Thyroid gland (tissue), 4 donors: ENCODE measurements around the gene PLAGL2. TPM values are rescaled to one million over a fixed set of nuclear protein-coding genes. Genes with fewer than 3 reads are reported as not detected.
"Not testable (repeated sequence)": the region's sequence is repeated elsewhere in the genome, so short reads cannot be mapped to it uniquely, and the experiment has no call there.

Experiments used
- DNase-seq, 2 donors: peaks; one replicate each; pipeline ENCODE4 v3.0.0-alpha.2; 2019
- H3K27ac ChIP-seq, 3 donors: fragments of 200-600 bp; sonication (generic); 1 replicate in 2 of 3; 2 replicates in 1 of 3; pipeline ENCODE4 v1.5.1; 2016 to 2019; ENCODE audit warnings: mild to moderate bottlenecking in 1 of 3, moderate library complexity in 1 of 3
- H3K27me3 ChIP-seq: fragments of 200-600 bp; sonication (generic); one replicate; pipeline ENCODE4 v1.5.1; 2019
- H3K36me3 ChIP-seq, 2 donors: fragments of 200-600 bp; sonication (generic); one replicate each; pipeline ENCODE4 v1.5.1; 2016 to 2019
- H3K4me1 ChIP-seq, 2 donors: fragments of 200-600 bp; sonication (generic); one replicate each; pipeline ENCODE4 v1.5.1; 2017 to 2019
- H3K4me3 ChIP-seq, 3 donors: fragments of 200-600 bp; sonication (generic); replicated peaks in 1 of 3; 1 replicate in 2 of 3; 2 replicates in 1 of 3; pipeline ENCODE4 v1.5.1; 2016; ENCODE audit warnings: mild to moderate bottlenecking in 1 of 3
- H3K9me3 ChIP-seq: fragments of 200-600 bp; sonication (generic); one replicate; pipeline ENCODE4 v1.5.1; 2017
- POLR2A ChIP-seq, 2 donors: fragments of 450-650 bp; IDR thresholded peaks; one replicate each; pipeline ENCODE4 v1.6.1; 2017; ENCODE audit warnings: antibody characterized with exemption in 2 of 2, mild to moderate bottlenecking in 2 of 2, moderate library complexity in 1 of 2
- WGBS, 2 donors: methylation state at CpG; one replicate each; pipeline ENCODE4 v1.1.5; 2017; 5-methylcytosine and 5-hydroxymethylcytosine counted together
- intact Hi-C: fragments of 100-400 bp; cut with DNase I; formaldehyde crosslinking; loops from one replicate; pipeline ENCODE4 v1.15.1; 2023
- total RNA-seq, 4 donors: library from RNA; depleted of rRNA; stranded (reverse); fragments of >200 nt; gene quantifications; one replicate each; pipeline ENCODE4 v1.2.3, GENCODE V29; 2016
- TF ChIP-seq, protein P1 (sequence below), 6 experiments: fragments of 200-600 bp in 3 of 6; fragments of 450-650 bp in 3 of 6; sonication (generic) in 3 of 6; IDR thresholded peaks; one replicate each; pipeline ENCODE4 v1.5.1; 2016 to 2019; ENCODE audit warnings: antibody characterized with exemption in 6 of 6, mild to moderate bottlenecking in 2 of 6, inconsistent platforms in 1 of 6, moderate library complexity in 1 of 6

PLAGL2 gene
- total RNA-seq, 4 donors from 2014 or later, result 6.5 to 11.7 (median 7.3) TPM

DNA sequence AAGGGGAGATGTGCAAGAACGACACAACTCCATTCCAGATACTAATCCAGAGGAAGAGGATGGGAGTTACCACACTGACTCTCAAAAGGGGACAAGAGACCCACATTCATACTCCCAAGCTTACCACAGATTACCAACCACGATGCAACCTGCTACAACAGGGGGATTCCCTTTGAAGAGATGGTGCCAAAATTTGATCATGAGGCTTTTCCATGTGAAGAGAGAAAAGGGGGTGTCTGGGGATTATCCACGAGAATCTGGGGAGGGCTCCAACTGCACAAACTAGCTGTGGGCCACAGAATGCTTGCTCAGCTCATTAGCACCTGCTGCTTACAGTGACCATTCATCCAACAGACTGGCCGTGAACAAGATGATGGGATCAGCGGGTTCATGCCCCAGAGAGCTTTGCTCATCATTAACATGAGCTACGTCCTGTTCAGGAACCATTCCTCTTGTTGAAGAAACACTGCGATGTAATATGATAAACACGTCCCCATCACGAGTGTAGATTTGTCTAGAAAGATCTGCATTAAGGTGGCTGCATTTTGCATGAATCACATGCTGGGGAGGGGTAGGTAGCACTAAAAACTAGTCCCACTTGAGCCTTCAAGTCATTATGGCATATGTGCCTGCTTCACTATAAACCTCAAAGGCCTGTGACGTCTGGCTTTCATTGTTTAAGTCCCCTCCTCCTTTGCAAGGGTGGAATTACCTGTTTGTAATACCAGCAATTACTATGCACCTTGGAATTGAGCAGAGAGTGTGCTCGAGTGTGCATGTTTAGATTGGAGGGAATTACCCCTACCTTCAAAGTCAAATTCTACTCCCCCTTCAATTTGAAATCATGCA is 4.0 kb downstream of the PLAGL2 start:
- H3K4me1 ChIP-seq, result peaks cover 45 to 58% of the 10 kb centered on the region in 2 donors

DNA sequence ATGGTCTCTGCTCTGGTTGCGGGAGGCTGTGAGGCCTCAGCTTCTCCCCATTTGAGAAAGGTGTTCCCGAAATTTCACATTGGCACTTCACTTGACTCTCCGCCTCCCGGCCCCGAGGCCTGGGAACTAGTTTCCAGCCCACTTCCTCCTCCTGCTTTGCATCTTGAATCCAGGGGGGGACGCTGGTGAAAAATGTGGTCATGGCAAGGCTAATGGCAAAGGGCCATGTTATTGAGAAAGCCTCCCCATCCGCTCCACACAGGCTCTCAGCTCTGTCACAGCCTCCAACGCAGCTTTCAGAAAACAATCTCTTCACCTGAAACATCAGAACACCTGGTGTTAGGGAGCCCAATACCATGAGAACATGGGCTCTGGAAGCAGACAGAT is 5.6 kb downstream of the PLAGL2 start:
- 85 to 89% methylated on average over 8 of the region's 8 CpGs for WGBS, 2 donors
- intact Hi-C loops, result loop anchor here (10.0 kb wide), 2 partner anchors 87 to 253 kb away; no protein-coding TSS in a partner anchor
- no peak for TF ChIP-seq POLR2A (IDR thresholded peaks at IDR 0.05)
- TF ChIP-seq, protein P1, sequence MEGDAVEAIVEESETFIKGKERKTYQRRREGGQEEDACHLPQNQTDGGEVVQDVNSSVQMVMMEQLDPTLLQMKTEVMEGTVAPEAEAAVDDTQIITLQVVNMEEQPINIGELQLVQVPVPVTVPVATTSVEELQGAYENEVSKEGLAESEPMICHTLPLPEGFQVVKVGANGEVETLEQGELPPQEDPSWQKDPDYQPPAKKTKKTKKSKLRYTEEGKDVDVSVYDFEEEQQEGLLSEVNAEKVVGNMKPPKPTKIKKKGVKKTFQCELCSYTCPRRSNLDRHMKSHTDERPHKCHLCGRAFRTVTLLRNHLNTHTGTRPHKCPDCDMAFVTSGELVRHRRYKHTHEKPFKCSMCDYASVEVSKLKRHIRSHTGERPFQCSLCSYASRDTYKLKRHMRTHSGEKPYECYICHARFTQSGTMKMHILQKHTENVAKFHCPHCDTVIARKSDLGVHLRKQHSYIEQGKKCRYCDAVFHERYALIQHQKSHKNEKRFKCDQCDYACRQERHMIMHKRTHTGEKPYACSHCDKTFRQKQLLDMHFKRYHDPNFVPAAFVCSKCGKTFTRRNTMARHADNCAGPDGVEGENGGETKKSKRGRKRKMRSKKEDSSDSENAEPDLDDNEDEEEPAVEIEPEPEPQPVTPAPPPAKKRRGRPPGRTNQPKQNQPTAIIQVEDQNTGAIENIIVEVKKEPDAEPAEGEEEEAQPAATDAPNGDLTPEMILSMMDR (IDR thresholded peaks at IDR 0.05), result no peak
- H3K27me3 ChIP-seq, result no peaks in the 10 kb centered on the region
- H3K36me3 ChIP-seq, result peaks cover 20 to 27% of the 10 kb centered on the region in 2 donors
- no peak overlapping the region for H3K4me3 ChIP-seq
- H3K9me3 ChIP-seq, result no peaks in the 10 kb centered on the region
- DNase-seq, result no peak
- H3K4me1 ChIP-seq, result peaks cover 43 to 52% of the 10 kb centered on the region in 2 donors
- H3K27ac ChIP-seq, result no peak overlapping the region

More for the DNA sequence above, 4.0 kb downstream of the PLAGL2 start:
- H3K36me3 ChIP-seq, result peaks cover 14 to 20% of the 10 kb centered on the region in 2 donors
- TF ChIP-seq, protein P1 (IDR thresholded peaks at IDR 0.05), result no peak
- TF ChIP-seq POLR2A (IDR thresholded peaks at IDR 0.05), result no peak
- no peak overlapping the region for H3K4me3 ChIP-seq
- H3K27me3 ChIP-seq, result no peaks in the 10 kb centered on the region
- no peaks in the 10 kb centered on the region for H3K9me3 ChIP-seq
- peak overlapping the region; percentile 79 to 90 (median 87) for H3K27ac ChIP-seq
- no peak for DNase-seq
- WGBS, 2 donors, result 58% methylated on average over 11 of the region's 11 CpGs
- intact Hi-C loops, result loop anchor here (10.0 kb wide), 2 partner anchors 89 to 251 kb away; no protein-coding TSS in a partner anchor

DNA sequence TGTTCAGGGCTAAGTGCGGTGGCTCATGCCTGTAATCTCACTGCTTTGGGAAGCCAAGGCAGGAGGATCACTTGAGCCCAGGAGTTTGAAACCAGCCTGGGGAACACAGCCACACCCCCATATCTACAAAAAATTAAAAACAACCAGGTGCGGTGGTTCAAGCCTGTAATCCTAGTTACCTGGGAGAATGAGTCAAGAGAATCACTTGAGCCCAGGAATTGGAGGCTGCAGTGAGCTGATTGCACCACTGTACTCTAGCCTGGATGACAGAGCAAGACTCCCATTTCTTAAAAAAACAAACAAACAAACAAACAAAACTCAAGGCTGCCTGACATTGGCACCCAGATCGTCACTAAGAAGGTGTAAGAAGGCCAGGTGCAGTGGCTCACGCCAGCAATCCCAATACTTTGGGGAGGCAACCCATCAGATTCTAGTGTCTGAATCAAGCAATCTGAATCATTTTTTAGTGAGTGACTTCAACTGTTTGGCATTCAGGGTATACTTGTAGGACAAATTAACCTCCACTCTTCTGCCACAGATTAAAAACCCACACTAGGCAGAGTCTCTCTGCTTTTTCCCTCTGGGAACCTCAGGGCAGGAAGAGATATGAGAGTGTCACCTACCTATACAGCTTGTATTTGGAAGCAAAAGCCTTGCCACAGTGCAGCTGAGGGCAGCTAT is 6.1 kb downstream of the PLAGL2 start:
- no peaks in the 10 kb centered on the region for H3K9me3 ChIP-seq
- no peak for DNase-seq
- intact Hi-C loops, result loop anchor here (10.0 kb wide), 2 partner anchors 87 to 253 kb away; no protein-coding TSS in a partner anchor
- 92 to 96% methylated on average over 4 of the region's 4 CpGs for WGBS, 2 donors
- H3K4me1 ChIP-seq, result peaks cover 38 to 49% of the 10 kb centered on the region in 2 donors
- TF ChIP-seq POLR2A (IDR thresholded peaks at IDR 0.05), result no peak
- H3K27me3 ChIP-seq, result no peaks in the 10 kb centered on the region
- no peak overlapping the region for H3K4me3 ChIP-seq
- H3K27ac ChIP-seq, result no peak overlapping the region
- H3K36me3 ChIP-seq, result peaks cover 25 to 32% of the 10 kb centered on the region in 2 donors

DNA sequence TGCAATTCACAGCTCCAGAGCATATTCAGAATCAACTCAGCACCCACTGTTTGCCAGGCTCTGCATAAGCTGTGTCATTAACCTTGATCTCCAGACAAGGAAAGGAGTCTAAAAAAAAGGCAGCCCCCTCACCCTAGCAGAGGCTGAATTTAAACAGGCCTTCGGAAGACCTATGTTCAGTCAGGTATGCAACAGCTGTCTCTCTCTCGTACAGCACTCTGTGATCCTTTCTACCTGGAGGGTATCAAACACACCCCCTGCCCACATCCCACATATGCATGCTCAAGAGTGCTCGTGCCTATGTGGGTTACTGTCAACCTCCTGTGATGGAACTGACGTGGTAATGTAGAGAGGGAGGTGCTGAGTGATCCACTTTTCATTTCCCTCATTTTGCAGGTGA is 8.5 kb downstream of the PLAGL2 start:
- TF ChIP-seq, protein P1 (IDR thresholded peaks at IDR 0.05), result no peak
- TF ChIP-seq POLR2A (IDR thresholded peaks at IDR 0.05), result no peak
- H3K9me3 ChIP-seq, result no peaks in the 10 kb centered on the region
- H3K4me1 ChIP-seq, result peaks cover 14 to 25% of the 10 kb centered on the region in 2 donors
- H3K27ac ChIP-seq, result peak overlapping the region in 1 of 3 donors; percentile 8
- intact Hi-C loops, result no loop called here
- H3K27me3 ChIP-seq, result no peaks in the 10 kb centered on the region
- peaks cover 38 to 43% of the 10 kb centered on the region in 2 donors for H3K36me3 ChIP-seq
- no peak for DNase-seq
- 93 to 95% methylated on average over 4 of the region's 4 CpGs for WGBS, 2 donors
- no peak overlapping the region for H3K4me3 ChIP-seq

DNA sequence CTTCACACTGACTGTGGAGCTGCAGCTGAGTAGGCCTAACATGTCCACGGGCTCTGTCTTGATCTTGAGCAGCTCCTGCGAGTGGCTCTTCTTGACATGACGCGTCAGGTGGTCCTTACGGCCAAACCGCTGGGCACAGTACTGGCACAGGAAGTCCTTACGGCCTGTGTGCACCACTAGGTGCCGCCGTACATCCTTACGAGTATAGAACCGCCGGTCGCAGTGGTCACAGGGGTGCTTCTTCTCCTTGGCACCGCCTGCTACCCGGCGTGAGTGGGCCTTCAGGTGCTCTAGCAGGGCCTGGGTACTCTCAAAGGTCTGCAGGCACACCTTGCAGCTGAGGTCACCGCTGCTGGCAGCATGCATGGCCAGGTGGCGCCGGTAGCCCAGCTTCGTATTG is 10.4 kb downstream of the PLAGL2 start:
- H3K9me3 ChIP-seq, intact Hi-C loops, H3K27me3 ChIP-seq, H3K27ac ChIP-seq, H3K4me3 ChIP-seq, DNase-seq: not testable (repeated sequence)
- H3K36me3 ChIP-seq, result peaks cover 38 to 43% of the 10 kb centered on the region in 2 donors
- 93 to 96% methylated on average over 8 to 16 of the region's 20 CpGs for WGBS, 2 donors
- H3K4me1 ChIP-seq, result peaks cover 8 to 20% of the 10 kb centered on the region in 2 donors

DNA sequence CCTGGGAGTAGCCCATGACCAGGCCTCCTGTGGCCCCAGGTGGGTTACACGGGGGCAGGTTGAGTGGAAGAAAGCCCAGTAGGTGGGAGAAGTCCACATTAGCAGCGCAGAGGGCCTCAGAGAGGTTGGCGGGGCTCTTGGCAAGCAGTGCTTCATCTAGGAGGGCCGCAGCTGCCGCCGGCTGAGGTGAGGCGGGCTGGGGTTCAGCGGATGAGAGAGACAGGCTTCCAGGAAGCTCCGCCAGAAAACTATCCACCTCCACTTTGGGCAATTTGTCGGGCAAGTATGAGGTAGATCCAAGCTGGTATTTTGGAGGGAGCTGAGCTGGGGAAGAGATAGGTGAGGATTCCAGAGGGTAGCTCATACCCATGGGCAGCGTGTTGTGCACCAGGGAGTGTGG is 10.9 kb downstream of the PLAGL2 start:
- DNase-seq, H3K9me3 ChIP-seq, H3K27ac ChIP-seq, H3K27me3 ChIP-seq, H3K4me3 ChIP-seq, intact Hi-C loops: not testable (repeated sequence)
- peaks cover 13 to 20% of the 10 kb centered on the region in 2 donors for H3K4me1 ChIP-seq
- H3K36me3 ChIP-seq, result peaks cover 36 to 42% of the 10 kb centered on the region in 2 donors
- 94 to 98% methylated on average over 6 to 11 of the region's 11 CpGs for WGBS, 2 donors
